AG09309 (cell line): Measurements from ENCODE around the gene MTARC2.

Experiments used
- DNase-seq: peaks from one replicate; pipeline ENCODE4 v3.0.0-alpha.2; 2010; ENCODE audit warnings: low read depth
- H3K4me3 ChIP-seq: 2 replicates; pipeline ENCODE4 v1.5.1; 2011; ENCODE audit warnings: mild to moderate bottlenecking, low read depth, low read length, moderate library complexity; ENCODE audit not compliant: control insufficient read depth
- TF ChIP-seq, protein P1 (sequence below): IDR thresholded peaks from 2 replicates; pipeline ENCODE4 v1.5.1; 2011; ENCODE audit warnings: mild to moderate bottlenecking, low read depth, low read length, inconsistent platforms; ENCODE audit not compliant: insufficient read depth, control insufficient read depth; ENCODE audit errors: missing control alignments

Gene MTARC2

DNA sequence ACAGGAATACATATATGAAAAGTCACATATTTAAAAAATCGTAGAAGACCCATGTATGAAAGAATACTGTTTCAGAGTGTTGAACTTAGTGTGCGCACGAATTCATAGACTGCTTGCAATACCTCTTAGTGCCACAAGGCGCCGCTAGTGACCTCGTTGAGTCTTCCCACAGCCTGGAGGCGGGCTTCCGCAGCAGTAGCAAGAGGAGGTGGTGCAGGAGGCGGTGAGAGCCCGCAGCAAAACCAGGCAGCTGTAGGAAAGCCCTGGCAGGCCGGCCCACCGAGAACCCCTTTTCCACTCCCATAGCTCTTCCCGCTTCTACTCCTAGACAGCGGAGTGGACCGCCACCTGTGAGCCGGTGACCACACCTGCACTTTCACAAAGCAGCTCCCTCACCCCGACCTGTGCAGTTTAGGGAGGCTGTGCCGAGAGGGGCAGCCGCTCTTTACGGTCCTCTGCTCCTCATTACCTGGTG, 62.1 kb downstream of the MTARC2 start:
- H3K4me3 ChIP-seq = no peak overlapping the region; the same call in 1 of the 2 replicates
- DNase-seq = peak; percentile 38
- TF ChIP-seq, protein P1, sequence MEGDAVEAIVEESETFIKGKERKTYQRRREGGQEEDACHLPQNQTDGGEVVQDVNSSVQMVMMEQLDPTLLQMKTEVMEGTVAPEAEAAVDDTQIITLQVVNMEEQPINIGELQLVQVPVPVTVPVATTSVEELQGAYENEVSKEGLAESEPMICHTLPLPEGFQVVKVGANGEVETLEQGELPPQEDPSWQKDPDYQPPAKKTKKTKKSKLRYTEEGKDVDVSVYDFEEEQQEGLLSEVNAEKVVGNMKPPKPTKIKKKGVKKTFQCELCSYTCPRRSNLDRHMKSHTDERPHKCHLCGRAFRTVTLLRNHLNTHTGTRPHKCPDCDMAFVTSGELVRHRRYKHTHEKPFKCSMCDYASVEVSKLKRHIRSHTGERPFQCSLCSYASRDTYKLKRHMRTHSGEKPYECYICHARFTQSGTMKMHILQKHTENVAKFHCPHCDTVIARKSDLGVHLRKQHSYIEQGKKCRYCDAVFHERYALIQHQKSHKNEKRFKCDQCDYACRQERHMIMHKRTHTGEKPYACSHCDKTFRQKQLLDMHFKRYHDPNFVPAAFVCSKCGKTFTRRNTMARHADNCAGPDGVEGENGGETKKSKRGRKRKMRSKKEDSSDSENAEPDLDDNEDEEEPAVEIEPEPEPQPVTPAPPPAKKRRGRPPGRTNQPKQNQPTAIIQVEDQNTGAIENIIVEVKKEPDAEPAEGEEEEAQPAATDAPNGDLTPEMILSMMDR = peak; percentile 95

DNA sequence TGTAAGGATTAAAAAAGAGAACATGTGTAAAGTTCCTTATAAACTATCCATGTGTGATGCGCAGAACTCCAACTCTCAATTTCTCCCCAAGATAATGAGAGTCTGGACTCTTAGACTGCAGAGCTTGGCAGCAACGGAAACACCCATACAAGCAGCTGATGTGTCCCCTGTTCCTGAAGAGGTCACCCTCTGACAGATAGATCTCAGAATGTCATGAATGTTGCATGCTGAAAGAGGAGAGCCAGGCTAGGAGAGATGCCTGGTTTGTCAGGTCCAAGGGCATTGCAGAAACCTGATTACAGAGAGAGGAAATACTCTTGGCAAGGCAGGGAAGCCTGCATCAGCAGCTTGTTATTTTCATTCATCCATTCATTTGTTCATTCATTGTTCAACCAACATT, 62.8 kb downstream of the MTARC2 start:
- TF ChIP-seq, protein P1 = no peak
- H3K4me3 ChIP-seq = no peak overlapping the region
- no peak for DNase-seq

DNA sequence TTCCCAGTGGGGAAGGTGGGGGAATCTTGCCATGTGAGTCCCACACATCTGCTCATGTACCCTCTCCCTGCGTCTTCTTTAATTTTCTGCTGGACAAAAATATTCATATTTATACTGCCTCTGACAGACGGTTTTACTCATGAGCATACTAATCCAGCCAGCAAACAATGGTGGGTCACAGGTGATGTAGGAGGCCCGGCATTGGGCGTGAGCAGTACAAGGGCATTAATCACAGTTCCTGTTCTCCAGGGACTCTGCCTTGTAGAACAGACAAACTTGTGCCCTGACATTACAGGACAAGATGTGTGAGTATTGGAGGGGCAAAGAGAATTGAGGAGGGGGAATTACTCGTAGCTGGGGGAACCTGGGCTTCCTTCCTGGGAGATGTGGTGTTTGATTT, 63.6 kb downstream of the MTARC2 start:
- H3K4me3 ChIP-seq = no peak overlapping the region
- DNase-seq = no peak
- TF ChIP-seq, protein P1 = no peak

DNA sequence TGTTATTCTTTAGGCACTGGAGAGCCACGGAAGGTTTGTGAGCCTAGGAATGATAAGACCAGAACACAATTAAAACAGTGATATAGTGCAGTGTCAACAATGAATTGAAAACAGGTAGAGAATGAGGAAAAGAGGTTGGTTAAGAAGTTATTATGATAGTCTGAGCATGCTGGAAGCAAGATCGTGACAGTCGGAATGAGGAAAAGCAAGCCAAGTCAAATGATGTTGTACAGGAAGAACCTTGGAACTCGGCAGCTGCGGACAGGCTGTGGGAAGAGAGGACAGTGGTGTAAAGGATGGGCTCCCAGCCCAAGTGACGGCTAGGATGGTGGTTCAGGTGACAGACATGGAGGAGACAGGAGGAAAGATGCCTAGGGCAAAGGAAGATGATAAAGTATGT, 64.2 kb downstream of the MTARC2 start:
- DNase-seq = no peak
- TF ChIP-seq, protein P1 = no peak
- H3K4me3 ChIP-seq = no peak overlapping the region

DNA sequence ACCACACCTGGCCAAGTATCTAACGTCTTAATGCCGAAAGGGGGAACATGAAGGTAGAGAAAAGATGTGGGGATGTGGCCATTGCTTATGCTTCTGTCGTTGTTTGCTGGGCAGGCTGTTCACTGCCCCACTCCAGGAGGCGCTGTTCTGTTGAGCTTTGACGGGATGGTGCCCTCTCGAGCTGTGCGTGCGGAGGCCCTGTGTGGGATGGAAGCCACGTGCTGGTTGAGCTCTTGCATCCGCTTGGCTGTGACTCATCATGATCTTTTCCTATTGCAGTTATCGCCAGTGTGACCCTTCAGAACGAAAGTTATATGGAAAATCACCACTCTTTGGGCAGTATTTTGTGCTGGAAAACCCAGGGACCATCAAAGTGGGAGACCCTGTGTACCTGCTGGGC, 64.9 kb downstream of the MTARC2 start:
- H3K4me3 ChIP-seq = no peak overlapping the region
- DNase-seq = no peak
- TF ChIP-seq, protein P1 = peak; percentile 10

DNA sequence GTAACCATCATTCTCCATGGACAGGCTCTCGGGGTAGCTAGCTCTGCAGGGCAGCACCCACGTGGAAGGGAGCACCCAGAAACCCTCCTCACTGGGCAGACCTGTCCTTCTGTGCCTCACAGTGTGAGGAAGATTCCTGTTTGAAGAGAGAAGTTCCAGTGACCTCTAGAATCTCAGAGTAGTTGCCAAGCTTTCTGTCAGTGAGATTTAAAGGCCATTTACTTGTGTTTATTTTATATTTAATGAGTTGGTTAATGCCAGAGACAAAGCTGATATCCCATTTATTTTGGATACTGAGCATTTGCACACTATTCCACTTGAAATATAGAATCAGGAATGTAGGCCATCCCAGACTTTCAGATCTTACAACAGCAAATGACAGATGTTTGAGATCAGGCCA, 67.3 kb downstream of the MTARC2 start:
- no peak for DNase-seq
- TF ChIP-seq, protein P1 = no peak
- H3K4me3 ChIP-seq = no peak overlapping the region

DNA sequence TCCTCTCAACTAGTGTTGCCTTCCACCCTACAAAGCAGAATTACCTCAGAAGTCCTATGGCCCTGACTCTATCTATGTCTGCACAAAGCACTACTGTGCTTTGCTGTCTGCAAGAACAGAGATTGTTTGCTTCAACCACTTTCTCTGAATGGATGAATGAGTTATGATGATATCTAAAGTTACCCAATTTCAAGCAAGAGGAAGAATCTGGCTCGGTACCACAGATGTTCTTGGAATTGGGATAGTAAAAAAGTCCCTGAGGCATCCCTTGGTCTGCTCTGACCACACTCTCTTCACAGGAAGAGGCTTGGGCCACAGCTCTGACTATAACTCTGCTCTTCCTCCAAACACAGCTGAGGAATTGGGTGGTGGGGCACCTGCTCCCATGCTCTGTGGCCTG, 69.8 kb downstream of the MTARC2 start:
- H3K4me3 ChIP-seq = no peak overlapping the region
- TF ChIP-seq, protein P1 = no peak
- DNase-seq = peak; percentile 67
